ENCODE results near the gene KLHL13. TPM values are rescaled to one million over a fixed set of nuclear protein-coding genes. Genes with fewer than 3 reads are reported as not detected.
"Not testable (repeated sequence)": the region's sequence is repeated elsewhere in the genome, so short reads cannot be mapped to it uniquely, and the experiment has no call there.

Gene KLHL13
- total and polyA plus RNA-seq, 8 donors, result 1.6 to 4.1 (median 2.8) TPM

DNA sequence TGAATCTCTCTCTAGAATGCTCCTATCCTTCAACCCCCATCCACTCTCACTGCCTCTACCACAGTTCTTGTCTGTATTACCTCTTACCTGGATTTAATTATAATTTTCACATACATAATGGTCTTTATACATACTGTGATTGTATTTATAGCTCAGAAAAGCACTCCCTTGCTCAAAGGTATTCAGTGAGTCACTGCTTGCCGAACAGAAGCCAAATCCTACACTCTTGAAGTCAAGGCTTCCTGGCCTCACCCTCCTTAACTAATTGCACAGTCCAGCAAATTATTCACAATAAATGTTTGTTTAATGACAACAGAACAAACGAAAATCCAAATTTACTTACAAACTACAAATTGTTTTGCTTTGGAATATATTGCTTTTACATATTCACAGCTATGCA is 159.5 kb downstream of the KLHL13 start:
- TF ChIP-seq, protein P1, sequence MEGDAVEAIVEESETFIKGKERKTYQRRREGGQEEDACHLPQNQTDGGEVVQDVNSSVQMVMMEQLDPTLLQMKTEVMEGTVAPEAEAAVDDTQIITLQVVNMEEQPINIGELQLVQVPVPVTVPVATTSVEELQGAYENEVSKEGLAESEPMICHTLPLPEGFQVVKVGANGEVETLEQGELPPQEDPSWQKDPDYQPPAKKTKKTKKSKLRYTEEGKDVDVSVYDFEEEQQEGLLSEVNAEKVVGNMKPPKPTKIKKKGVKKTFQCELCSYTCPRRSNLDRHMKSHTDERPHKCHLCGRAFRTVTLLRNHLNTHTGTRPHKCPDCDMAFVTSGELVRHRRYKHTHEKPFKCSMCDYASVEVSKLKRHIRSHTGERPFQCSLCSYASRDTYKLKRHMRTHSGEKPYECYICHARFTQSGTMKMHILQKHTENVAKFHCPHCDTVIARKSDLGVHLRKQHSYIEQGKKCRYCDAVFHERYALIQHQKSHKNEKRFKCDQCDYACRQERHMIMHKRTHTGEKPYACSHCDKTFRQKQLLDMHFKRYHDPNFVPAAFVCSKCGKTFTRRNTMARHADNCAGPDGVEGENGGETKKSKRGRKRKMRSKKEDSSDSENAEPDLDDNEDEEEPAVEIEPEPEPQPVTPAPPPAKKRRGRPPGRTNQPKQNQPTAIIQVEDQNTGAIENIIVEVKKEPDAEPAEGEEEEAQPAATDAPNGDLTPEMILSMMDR (IDR thresholded peaks at IDR 0.05), result no peak
- Histone ChIP-seq H3K9me3 (no peaks in the 10 kb centered on the region), H3K4me1 (no peaks in the 10 kb centered on the region), H3K36me3 (no peaks in the 10 kb centered on the region), H3K4me3 (no peak overlapping the region), H3K27ac (no peak overlapping the region), H3K27me3 (no peaks in the 10 kb centered on the region)
- DNase-seq (no peak), ATAC-seq (peak; percentile 87)
- intact Hi-C loops (cut with DNase I), result no loop called here

DNA sequence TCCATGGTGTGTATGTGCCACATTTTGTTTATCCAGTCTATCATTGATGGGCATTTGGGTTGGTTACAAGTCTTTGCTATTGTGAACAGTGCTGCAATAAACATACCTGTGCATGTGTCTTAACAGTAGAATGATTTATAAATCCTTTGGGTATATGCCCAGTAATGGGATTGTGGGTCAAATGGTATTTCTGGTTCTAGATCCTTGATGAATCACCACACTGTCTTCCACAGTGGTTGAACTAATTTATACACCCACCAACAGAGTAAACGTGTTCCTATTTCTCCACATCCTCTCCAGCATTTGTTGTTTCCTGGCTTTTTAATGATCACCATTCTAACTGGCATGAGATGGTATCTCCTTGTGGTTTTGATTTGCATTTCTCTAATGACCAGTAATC is 177.3 kb downstream of the KLHL13 start:
- H3K27ac ChIP-seq; H3K36me3 ChIP-seq; intact Hi-C loops (cut with DNase I); ATAC-seq; H3K27me3 ChIP-seq; DNase-seq; H3K4me3 ChIP-seq; H3K9me3 ChIP-seq; H3K4me1 ChIP-seq: not testable (repeated sequence)

DNA sequence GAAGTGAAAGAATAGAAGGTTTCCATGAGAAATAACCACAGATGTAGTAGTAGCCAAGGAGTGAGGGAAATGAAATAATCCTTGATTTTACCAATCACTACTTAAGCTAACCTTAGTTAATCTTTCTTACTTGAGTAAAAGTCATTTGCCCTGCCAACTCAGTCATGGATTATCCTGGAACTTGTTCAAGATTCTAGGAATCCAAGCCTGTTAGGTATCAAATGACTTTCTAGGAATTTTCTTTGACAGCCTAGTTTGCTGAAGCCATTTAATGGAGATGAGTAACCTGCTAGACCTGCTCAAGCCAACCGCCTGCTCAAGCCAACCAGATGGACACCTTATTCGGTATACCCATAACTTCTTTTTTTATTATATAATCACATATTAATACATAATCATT is 180.5 kb downstream of the KLHL13 start:
- no peaks in the 10 kb centered on the region for H3K36me3 ChIP-seq
- H3K27me3 ChIP-seq, result no peaks in the 10 kb centered on the region
- TF ChIP-seq, protein P1 (IDR thresholded peaks at IDR 0.05), result no peak
- no peaks in the 10 kb centered on the region for H3K4me1 ChIP-seq
- no peak overlapping the region for H3K27ac ChIP-seq
- ATAC-seq (no peak), DNase-seq (no peak)
- H3K9me3 ChIP-seq, result no peaks in the 10 kb centered on the region
- intact Hi-C loops (cut with DNase I), result no loop called here
- H3K4me3 ChIP-seq, result no peak overlapping the region

DNA sequence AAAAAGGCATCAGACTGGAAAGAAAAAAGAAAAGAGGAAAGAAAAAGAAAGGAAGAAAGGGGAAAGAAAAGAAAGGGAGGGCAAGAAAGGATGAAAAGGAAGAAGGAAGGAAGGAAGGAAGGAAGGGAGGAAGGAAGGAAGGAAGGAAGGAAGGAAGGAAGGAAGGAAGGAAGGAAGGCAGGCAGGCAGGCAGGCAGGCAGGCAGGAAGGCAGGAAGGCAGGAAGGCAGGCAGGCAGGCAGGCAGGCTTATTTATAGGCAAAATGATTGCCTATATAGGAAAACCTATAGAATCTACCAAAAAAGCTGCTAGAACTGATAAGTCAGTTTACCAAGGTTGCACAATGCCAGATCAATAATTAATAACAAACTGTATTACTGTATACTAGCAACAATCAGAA is 186.5 kb downstream of the KLHL13 start:
- H3K36me3 ChIP-seq; H3K4me3 ChIP-seq; ATAC-seq; H3K27me3 ChIP-seq; DNase-seq; H3K4me1 ChIP-seq; intact Hi-C loops (cut with DNase I); H3K27ac ChIP-seq; H3K9me3 ChIP-seq: not testable (repeated sequence)

DNA sequence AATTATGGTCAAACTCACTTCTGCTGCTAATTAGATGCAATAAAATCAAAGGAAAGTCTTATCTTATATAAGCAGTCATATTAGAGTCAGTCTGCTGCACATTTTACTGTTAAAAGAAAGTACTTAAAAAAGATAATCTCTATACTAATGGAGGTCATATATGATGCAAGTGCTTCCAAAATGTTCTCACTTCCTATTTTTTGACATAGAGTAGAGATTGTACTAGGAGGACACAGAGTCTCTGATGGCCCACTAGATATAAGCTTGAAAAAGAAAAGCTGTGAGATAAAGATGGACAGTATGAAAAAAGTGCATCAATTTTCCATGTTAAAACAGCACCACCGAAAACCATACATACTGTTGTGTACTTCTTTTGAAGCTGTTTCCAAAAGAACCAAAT is 196.9 kb downstream of the KLHL13 start:
- no peaks in the 10 kb centered on the region for H3K4me1 ChIP-seq
- intact Hi-C loops (cut with DNase I), result no loop called here
- no peak overlapping the region for H3K4me3 ChIP-seq
- no peaks in the 10 kb centered on the region for H3K9me3 ChIP-seq
- no peaks in the 10 kb centered on the region for H3K36me3 ChIP-seq
- DNase-seq, result no peak
- TF ChIP-seq, protein P1 (IDR thresholded peaks at IDR 0.05), result no peak
- no peaks in the 10 kb centered on the region for H3K27me3 ChIP-seq
- no peak overlapping the region for H3K27ac ChIP-seq
- no peak for ATAC-seq

DNA sequence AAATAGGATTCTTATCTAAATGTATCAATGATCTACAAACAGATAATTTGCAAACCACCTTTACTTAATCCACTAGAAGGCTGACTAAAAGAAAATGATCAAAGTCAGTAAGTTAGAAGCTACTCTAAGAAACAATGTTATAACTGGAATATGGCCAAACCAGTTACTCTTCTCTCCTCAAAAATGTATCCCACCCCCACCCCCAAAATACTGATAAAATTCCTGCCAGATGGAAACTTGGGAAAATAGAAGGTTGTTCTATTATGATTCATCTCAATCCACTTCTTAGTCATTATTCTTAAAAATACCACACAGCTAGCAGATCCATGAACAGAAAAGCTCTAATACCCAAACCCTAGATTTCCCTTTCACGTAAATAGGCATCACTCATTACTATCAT is 206.4 kb downstream of the KLHL13 start:
- no peak overlapping the region for H3K4me3 ChIP-seq
- no peaks in the 10 kb centered on the region for H3K36me3 ChIP-seq
- DNase-seq, result no peak
- no peaks in the 10 kb centered on the region for H3K9me3 ChIP-seq
- H3K27me3 ChIP-seq, result no peaks in the 10 kb centered on the region
- no peaks in the 10 kb centered on the region for H3K4me1 ChIP-seq
- no peak for ATAC-seq
- intact Hi-C loops (cut with DNase I), result no loop called here
- no peak overlapping the region for H3K27ac ChIP-seq
- TF ChIP-seq, protein P1 (IDR thresholded peaks at IDR 0.05), result no peak
